T-helper 1 cell treated with Interleukin-12 subunit alpha and Interleukin-12 subunit beta and Interleukin-4 antibody, amounts not matched to agents 30 ng/mL and 1 ng/mL, for 36 hours (primary cell): ENCODE results near the gene NBPF9. TPM values are rescaled to one million over a fixed set of nuclear protein-coding genes. Genes with fewer than 3 reads are reported as not detected.
"Not testable (repeated sequence)": the region's sequence is repeated elsewhere in the genome, so short reads cannot be mapped to it uniquely, and the experiment has no call there.

Experiments
- intact Hi-C: fragments of 100-400 bp; cut with micrococcal nuclease; formaldehyde crosslinking; loops from one replicate; pipeline ENCODE4 v1.15.1; 2024
- total RNA-seq: library from RNA; stranded (reverse); gene quantifications from 2 replicates; pipeline ENCODE4 v1.2.3, GENCODE V29; 2022

Gene NBPF9
- total RNA-seq, result 34.5 and 36.2 TPM in 2 replicates

- intact Hi-C loops, result not testable (repeated sequence)
Observed at GRCh38 chr1:149103109-149104081, at the start of gene NBPF9. Gene NBPF9 (minus strand): TSS chr1:149103551. CDS start chr1:149082139, 21,412 bp downstream.

- intact Hi-C loops, result not testable (repeated sequence)
Observed at GRCh38 chr1:149149909-149150308, 46.6 kb upstream of the NBPF9 start.

DNA sequence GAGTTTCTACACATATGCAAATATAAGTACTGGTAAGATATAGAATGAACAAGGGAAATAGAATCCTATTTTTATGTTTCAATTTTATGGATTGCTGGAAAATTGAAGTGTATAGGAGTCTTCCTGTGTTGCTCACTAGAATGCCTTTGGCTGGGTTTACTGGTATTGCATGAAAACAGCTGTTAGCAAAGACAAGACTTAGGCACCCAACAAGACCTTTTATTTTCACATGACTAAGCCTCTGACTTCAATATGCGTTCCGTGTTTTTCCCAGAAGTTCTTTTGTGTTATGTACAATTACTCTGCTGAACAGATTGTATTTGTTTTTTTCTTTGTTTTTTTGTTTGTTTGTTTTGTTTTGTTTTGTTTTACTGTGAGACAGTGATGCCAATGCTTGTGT, 34.2 kb upstream of the NBPF9 start:
- intact Hi-C loops, result not testable (repeated sequence)

GRCh38 chr1:149130938-149131337, 27.6 kb upstream of the NBPF9 start:
- intact Hi-C loops, result not testable (repeated sequence)

DNA sequence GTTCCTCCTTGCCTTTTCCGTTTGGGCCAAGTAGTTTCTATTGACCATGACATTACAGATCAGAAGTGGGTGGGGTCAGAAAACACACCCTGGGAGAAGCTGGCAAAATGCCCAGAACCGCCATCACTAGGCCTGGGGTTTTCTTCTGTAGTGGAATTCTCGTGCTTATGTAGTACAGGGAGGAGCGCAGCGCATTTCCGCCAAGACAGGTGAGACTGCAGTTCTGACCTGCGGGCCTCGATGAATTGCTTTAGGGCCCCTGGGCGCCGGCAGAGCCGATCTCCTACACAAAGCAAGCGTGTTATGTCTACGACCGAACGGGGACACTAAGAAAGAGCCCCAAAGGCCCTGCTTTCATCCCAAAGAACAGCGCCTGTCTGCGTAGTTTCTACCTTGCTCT, 25.9 kb upstream of the NBPF9 start:
- intact Hi-C loops, result not testable (repeated sequence)

GRCh38 chr1:149126555-149127145, 23.3 kb upstream of the NBPF9 start:
- intact Hi-C loops, result not testable (repeated sequence)

DNA sequence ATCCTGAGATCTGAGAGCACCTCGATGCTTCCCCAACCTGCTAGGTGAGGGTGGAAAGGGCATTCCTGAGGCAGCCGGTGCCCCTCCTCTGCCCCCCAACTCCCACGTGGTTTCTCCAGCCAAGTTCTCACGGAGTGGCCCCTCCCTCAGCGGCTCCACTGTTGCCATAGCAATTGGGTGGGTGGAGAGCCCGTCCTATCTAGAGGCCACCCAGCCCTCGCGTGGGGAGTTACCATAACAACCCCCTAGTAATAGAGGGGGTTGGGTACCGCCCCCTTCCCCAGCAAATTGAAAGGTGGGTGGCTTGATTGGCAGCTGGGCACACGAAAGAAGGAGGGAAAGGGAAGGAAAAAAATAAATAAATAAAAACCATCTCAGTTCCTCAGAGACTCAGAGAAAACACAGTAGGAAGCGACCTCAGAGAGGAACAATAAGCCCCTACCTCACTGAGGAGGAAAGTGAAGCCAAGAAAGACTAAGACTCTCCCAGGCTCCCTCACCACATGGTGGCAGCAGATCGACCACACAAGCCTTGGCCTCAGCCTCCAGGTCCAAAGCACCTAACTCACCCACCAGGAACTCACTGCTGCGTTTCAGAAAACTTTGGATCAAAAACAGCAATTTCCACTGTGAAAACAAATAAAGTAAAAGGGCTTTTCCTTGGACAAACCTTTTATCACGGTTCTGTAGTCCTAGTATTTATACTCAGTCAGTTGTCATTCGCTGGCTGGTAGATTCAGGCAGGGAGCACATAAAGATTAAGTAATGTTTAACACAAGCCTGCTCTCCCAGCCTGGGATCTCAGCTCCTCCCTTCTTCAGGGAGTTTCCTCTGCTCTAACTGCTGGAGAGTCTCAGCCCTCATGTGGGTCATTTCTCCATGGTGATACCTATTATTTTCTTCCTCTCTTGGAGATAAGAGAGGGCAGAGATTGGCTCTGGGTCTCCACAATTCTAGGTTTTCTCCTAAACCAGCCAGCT, 20.9 kb upstream of the NBPF9 start:
- intact Hi-C loops, result not testable (repeated sequence)

DNA sequence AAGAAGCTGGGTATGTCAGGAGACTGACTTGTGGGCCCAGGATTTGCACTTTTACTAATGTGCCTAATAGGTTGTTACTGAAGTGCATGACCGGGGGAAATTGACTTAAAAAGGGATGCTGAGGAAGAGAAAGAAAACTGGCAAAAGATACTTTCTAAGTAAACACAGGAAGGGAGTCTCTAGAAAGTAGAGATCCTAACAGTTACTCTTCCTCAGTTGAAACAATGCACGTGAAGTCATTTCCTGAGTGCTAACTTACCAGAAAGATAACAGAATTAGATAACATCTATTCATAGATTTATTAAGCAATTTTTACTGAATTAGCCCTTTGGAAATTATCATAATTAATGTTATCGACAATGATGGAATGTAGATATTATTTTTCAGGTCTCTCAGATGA, 9.5 kb upstream of the NBPF9 start:
- intact Hi-C loops, result not testable (repeated sequence)

DNA sequence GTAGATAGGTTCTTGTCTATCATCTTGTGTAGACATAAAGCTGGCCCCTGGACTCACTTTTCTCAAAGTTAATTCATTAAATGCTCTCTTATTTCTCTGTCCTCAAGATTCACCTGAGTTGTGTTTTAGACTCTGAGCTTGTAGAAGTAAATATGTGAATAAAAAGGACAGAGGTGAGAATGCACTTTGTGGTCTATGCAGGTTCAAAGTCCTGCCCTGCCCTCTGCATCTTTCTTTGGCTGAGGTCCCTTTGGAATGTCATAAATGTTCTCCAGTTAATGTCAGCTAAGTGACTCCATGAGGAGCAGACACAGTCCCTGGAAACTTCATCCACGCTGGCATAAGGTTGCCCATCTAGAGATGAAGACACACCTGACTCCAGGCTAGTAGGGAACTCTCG, 7.0 kb upstream of the NBPF9 start:
- intact Hi-C loops, result not testable (repeated sequence)

DNA sequence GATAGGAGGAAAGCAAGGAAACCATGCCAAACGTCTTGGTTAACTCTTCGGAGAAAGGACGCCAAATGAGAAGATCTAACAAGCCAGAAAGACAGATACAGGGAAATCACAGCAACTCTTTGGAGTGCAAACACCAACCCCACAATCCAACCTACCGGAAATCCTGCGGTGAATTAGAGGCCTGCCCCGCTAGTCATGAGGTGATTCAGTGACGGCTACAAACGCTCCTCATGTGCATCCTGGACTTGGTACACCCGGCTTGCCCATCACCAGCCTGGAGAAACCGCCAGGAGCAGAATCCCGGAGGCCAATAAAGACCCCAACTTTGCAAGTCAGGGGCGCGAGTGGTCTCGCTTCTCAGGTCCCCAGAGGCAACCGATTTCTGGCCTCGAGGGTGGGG, 777 bp downstream of the NBPF9 start:
- intact Hi-C loops, result not testable (repeated sequence)

GRCh38 chr1:149098276-149098675, 5.1 kb downstream of the NBPF9 start:
- intact Hi-C loops, result not testable (repeated sequence)

GRCh38 chr1:149093155-149093554, 10.2 kb downstream of the NBPF9 start:
- intact Hi-C loops, result not testable (repeated sequence)

DNA sequence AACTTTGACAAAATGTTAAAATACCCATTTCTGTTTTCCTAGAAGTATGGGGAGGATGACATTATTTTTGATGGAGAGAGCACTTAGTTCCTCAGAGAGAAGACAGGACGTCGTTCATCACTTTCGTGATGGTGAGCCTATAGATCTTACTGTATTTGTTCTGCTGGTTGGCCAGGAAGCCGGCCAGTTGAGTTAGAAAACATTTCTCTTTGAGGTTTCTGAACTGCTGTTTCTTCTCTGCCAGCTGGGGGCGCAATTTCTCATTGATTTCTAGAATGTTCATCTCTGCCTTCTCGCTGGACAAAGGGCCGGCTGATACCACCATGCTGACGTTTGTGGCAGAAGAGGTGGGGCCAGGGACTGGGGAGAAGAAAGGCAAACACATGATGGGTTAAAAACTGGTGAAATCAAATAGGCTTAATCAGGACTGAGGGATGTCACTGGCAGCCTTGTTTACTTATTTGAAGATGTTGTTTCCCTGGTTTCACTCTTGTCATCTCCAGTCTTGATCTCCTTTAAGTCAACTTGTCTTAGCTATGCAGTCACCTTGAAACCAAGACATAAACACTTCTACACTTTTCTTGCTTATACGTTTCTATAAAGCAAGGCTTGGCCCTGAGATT, 27.7 kb downstream of the NBPF9 start:
- intact Hi-C loops, result not testable (repeated sequence)

GRCh38 chr1:149064611-149065010, 38.7 kb downstream of the NBPF9 start:
- intact Hi-C loops, result not testable (repeated sequence)

DNA sequence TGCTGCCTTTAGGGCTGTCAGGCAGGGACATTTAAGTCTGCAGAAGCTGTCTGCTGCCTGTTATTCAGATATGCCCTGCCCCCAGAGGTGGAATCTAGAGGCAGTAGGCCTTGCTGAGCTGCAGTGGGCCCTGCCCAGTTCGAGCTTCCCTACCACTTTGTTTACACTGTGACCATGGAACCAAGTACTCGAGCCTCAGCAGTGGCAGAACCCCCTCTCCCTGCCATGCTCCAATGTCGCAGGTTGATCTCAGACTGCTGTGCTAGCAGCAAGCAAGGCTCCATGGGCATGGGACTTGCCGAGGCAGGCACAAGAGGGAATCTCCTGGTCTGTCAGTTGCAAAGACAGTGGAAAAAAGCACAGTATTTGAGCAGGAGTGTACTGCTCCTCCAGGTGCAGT, 60.3 kb downstream of the NBPF9 start:
- intact Hi-C loops, result not testable (repeated sequence)

GRCh38 chr1:149033916-149034315, 69.4 kb downstream of the NBPF9 start:
- intact Hi-C loops, result not testable (repeated sequence)

DNA sequence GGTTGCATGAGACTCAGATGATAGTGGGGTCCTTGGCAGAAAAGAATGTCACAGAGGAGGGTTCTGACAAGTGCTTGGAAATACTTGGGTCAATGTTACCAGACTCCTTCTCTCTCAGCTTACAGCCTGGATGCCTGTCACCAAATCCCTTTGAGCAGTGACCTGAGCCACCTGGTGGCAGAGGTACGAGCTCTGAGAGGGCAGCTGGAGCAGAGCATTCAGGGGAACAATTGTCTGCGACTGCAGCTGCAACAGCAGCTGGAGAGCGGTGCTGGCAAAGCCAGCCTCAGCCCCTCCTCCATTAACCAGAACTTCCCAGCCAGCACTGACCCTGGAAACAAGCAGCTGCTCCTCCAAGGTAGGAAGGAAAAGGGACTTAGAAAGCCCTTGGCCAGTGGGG, 79.0 kb downstream of the NBPF9 start:
- intact Hi-C loops, result not testable (repeated sequence)

DNA sequence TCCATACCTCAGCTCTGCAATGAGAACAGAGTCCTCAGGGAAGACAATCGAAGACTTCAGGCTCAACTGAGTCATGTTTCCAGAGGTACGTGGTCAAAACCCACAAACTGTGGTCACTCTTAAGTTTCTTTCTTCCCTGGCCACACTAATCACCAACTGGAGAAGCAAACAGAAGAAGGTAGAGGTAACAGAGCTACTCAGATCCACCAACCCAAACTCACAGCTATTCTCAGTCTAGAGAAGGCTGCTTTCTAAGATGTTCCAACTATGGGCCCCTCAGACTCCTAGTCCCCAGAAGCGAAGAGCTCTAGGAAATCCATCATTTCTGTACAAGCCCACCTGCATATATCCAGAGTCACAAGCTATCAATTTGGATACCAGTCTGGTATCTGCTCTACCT, 84.8 kb downstream of the NBPF9 start:
- intact Hi-C loops, result not testable (repeated sequence)

DNA sequence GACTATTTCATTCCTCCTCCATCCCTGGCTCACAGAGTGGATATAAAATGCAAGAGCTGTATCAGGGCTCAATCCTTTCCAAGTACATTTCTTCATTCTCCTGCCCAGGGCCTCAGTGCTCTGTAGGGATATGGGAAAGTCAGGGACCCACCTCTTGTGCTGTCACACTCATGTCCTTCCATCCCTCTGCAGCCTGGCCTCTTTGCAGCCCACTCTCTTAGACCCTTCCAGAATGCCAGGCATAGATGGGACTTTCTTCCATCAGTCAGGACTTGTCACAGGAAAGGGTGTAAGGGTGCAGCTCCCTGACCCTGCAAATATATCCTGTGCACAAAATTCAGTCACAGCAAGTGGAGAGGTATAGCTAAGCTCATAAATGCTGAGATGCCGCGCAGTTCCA, 86.7 kb downstream of the NBPF9 start:
- intact Hi-C loops, result not testable (repeated sequence)

- intact Hi-C loops, result not testable (repeated sequence)
Observed at GRCh38 chr1:149015522-149015921, 87.8 kb downstream of the NBPF9 start.

DNA sequence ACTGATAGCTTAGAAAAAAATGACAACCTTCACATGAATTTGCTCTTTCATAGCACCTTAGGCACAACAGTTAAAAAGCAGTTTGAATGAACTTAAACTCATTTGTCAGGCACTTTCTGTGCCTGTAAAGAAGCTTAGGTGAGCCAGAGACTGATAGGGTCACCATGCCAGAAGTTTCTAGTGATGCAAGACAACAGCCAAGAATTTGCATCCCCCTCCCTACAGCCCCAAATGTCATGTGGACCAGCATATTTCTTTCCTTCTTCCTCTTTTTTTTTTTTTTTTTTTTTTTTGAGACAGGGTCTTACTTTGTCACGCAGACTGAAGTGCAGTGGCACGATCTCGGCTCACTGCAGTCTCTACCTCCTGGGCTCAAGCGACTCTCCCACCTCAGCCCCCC, 89.8 kb downstream of the NBPF9 start:
- intact Hi-C loops, result not testable (repeated sequence)
